ENCODE measurements around the gene HSDL2.

Gene HSDL2

DNA sequence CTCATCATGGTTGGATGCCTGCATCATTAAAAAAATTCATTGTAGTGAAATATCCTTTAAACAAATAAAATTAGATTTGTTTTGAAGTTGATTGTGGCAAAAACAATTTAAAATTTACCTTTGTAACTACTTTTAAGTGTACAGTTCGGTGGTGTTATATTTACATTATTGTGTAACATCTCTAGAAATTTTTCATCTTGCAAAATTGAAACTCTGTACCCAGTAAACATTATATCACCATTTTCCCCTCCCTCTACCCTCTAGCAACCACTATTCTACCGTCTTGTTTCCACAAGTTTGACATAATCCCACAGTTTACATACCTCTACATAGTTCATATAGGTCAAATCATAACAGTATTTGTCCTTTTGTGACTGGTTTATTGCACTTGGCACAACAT lies 104.7 kb downstream of the HSDL2 start:
- TF ChIP-seq CTCF (conservative IDR thresholded peaks at IDR 0.05) = no peak
- no peak overlapping the region for H3K27ac ChIP-seq

- H3K27ac ChIP-seq = peak overlapping the region; percentile 94
- TF ChIP-seq CTCF (conservative IDR thresholded peaks at IDR 0.05) = no peak
Measured at GRCh38 chr9:112485574-112485973, 105.7 kb downstream of the HSDL2 start.

- no peak for TF ChIP-seq CTCF (conservative IDR thresholded peaks at IDR 0.05)
- H3K27ac ChIP-seq = peak within 1 kb of the TSS; percentile 94
Measured at GRCh38 chr9:112486221-112487007, 106.5 kb downstream of the HSDL2 start, which contains the start of gene KIAA1958. Gene KIAA1958, plus strand, starts transcription at chr9:112486827. Its CDS starts 87,254 bp downstream, at chr9:112574081.

DNA sequence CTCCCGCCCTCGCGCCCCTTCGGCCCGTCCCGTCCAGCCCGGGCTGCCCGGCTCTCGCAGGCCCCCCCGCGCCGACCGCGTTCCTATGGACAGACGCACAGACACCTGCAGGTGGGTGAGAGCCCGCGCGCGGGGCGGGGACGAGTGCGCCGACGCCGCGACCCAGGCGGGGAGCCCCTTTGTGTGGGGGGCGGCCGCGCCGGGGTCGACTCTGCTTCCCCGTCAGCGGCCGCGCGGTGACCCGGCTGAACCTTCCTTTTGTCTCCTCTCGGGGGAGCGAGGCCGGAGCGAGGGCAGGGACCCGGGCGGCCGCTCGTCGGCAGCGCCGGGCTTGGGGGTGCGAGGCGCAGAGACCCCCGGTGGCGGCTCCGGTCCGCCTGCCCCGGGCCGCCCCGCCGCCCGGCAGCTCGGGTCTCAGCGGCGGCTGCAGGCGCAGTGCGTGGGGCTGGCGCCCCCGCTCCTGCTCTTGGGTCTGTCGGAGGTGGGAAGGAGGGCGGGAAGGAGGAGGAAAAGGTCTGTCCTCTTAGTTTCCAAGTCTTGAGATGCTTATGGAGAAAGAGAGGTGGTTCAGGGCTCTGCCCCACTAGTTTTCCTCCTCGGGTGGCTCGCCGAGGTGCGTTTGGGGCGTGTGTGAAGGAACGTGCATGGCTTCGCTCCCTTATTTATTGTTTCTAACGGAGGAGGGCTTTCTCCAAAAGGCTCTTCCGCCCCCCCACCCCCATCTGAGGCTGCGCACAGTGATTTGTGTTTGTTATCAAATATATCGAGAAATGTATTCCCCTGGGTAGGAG lies 107.3 kb downstream of the HSDL2 start:
- no peak for TF ChIP-seq CTCF (conservative IDR thresholded peaks at IDR 0.05)
- peak overlapping the region; percentile 94 for H3K27ac ChIP-seq

DNA sequence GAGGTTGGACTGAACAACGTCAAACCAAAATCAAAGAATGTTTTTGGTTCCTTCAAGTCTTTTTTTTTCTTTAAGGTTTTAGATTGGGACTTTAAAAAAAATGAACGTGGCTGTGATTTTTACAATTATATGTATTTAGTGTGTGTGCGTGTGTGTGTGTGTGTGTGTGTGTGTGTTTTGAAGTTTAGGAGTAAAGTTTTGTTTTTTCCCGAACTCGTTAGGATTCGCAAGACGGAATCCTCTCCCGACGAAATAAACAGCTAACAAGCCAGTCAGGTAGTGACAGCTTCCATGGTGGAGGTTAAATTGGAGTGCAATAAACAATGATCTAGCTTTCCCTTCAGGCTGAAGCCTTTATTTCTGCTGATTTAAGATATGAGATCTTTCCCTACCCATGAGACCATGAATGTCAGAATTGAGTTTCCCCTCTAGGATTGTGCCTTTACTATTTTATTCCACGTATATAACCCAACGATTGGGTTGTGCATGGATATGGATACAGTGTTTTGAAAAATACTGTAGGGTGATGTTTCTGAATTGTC lies 108.0 kb downstream of the HSDL2 start:
- no peak for TF ChIP-seq CTCF (conservative IDR thresholded peaks at IDR 0.05)
- H3K27ac ChIP-seq = peak overlapping the region; percentile 94

DNA sequence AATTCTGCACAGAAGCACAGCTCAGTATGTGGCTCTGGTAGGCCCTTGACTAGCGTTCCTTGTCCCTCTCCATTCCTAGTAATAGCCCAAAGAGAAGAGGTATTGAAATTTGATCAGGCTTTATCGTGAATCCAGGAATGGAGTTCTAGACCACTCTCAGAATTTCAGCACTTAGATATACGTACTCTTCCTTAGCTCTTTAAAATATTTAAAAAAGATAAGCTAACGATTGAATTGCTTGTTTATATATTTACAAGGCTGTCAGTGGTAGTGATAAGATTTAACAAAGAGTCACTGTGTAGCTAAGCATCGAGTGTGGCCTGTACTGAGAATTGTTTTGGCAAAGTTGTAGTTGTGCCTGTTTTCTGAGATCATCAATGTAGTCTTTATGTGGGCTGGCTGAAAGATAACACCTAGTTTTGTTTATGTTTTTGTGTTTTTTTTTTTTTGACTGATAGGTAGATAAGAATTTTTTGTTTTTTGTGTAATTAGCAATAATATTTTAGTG lies 109.2 kb downstream of the HSDL2 start:
- no peak for TF ChIP-seq CTCF (conservative IDR thresholded peaks at IDR 0.05)
- H3K27ac ChIP-seq = peak overlapping the region; percentile 94
